ENCODE results near the gene NCKAP5.

NCKAP5 gene

DNA sequence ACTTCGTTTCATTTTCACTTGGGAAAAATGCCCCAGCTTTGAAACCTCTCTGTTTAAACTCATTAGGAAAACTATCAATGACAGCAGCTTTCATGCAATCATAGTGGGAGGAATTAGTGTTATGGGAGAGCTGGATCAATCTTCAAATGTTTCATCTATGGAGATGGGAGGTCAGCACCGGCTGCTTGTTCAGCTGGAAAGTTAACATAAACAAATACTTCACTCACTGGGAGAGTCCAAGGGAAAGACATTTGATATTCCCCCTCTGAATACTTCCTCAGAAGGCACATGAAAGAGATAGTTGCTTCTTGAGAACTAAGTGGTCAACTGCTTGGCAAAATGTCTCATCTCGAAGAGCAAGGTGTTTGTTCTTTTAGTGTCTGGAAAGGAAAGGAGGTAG is 905.5 kb downstream of the NCKAP5 start:
- Histone ChIP-seq H3K36me3 (ENCODE audit: control insufficient read depth in 2 of 2, insufficient read depth in 2 of 2, low read length in 2 of 2) (no peaks in the 10 kb centered on the region), H3K4me3 (ENCODE audit: low read length in 2 of 2) (no peak overlapping the region), H3K27ac (ENCODE audit: low read length) (no peak overlapping the region), H3K4me1 (ENCODE audit: control insufficient read depth, insufficient read depth, low read length) (no peaks in the 10 kb centered on the region), H3K27me3 (ENCODE audit: control insufficient read depth in 1 of 2, insufficient read depth in 2 of 2, low read length in 2 of 2) (peaks cover 0 to 12% of the 10 kb centered on the region in 2 donors), H3K9ac (ENCODE audit: low read length in 2 of 2) (no peak overlapping the region), H3K9me3 (ENCODE audit: control insufficient read depth in 2 of 2, low read length in 2 of 2) (no peaks in the 10 kb centered on the region)

DNA sequence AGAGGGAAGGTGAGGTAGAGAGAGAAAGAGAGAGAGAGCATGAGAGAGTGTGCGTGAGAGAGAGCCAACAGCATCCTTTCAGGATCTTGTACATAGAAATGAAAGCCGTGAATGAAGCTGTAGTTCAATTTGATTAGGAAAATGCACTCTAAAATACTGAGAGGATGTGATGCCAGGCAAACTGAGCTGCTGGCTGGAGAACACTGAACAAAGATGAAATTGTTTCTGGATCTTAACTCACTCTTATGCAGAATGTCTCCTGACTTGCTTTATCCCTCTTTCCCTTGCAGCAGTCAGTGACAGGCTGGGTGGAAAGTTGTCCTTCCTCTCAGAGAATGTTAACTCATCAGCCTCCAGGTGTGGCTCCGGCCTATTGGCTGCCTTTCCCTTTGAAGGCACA is 908.9 kb downstream of the NCKAP5 start:
- no peak overlapping the region for H3K9ac ChIP-seq (ENCODE audit: low read length in 2 of 2)
- H3K27ac ChIP-seq (ENCODE audit: low read length), result no peak overlapping the region
- no peak overlapping the region for H3K4me3 ChIP-seq (ENCODE audit: low read length in 2 of 2)
- no peaks in the 10 kb centered on the region for H3K9me3 ChIP-seq (ENCODE audit: control insufficient read depth in 2 of 2, low read length in 2 of 2)
- peaks cover 0 to 5% of the 10 kb centered on the region in 2 donors for H3K27me3 ChIP-seq (ENCODE audit: control insufficient read depth in 1 of 2, insufficient read depth in 2 of 2, low read length in 2 of 2)
- H3K4me1 ChIP-seq (ENCODE audit: control insufficient read depth, insufficient read depth, low read length), result no peaks in the 10 kb centered on the region
- H3K36me3 ChIP-seq (ENCODE audit: control insufficient read depth in 2 of 2, insufficient read depth in 2 of 2, low read length in 2 of 2), result no peaks in the 10 kb centered on the region

DNA sequence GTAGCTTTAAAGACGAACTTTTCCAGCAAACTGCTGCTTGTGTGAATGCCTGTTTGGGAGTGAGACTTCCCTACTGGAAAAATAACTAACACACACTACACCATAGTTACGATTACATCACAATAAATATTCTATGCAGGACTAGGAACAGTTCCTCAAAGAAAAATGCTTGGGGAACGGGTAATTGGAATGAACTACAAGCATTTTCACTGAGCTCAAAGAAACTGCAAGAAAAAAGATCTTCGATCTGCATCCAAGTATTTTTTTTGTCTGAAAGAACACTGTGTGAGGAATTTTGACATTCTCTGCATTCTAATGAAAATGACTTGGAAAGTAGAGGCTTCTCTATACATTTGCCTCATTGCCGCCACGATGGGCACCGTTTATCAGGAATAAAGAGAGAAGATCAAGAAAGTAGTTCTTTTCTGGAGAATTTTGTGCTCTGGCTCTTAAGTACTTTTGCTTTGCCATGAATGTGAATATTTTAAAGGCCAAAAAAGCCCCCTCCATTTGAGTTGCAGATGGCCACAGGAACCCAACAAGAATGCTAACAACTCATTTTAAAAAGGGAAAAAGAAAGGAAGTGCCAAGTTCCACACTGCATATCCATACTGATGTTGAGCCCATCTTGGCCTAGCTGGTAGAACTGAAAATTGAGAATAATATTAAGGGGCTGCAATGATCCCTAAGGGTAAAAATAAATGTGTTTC is 911.8 kb downstream of the NCKAP5 start:
- peaks cover 0 to 5% of the 10 kb centered on the region in 2 donors for H3K27me3 ChIP-seq (ENCODE audit: control insufficient read depth in 1 of 2, insufficient read depth in 2 of 2, low read length in 2 of 2)
- no peak overlapping the region for H3K27ac ChIP-seq (ENCODE audit: low read length)
- H3K9me3 ChIP-seq (ENCODE audit: control insufficient read depth in 2 of 2, low read length in 2 of 2), result no peaks in the 10 kb centered on the region
- no peak overlapping the region for H3K4me3 ChIP-seq (ENCODE audit: low read length in 2 of 2)
- no peaks in the 10 kb centered on the region for H3K4me1 ChIP-seq (ENCODE audit: control insufficient read depth, insufficient read depth, low read length)
- H3K9ac ChIP-seq (ENCODE audit: low read length in 2 of 2), result no peak overlapping the region
- no peaks in the 10 kb centered on the region for H3K36me3 ChIP-seq (ENCODE audit: control insufficient read depth in 2 of 2, insufficient read depth in 2 of 2, low read length in 2 of 2)

DNA sequence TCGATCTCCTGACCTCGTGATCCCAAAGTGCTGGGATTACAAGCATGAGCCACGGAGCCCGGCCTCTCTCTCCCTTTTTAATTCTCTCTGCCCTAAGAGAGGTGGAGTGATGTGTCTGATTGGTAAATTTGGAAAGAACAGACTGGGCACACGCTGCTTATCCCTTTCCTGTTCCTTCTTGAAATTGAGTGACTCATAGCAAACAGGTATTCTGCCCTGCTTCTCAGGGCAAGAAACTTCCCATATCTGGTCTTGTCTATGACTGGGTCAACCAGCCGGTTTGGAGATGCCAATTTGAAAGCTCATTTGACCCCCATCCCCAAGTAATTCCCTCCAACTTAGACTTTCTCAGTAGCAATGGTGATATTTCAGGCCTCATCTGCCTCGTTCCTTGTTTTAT is 913.3 kb downstream of the NCKAP5 start:
- Histone ChIP-seq H3K9me3 (ENCODE audit: control insufficient read depth in 2 of 2, low read length in 2 of 2) (no peaks in the 10 kb centered on the region), H3K4me3 (ENCODE audit: low read length in 2 of 2) (no peak overlapping the region), H3K36me3 (ENCODE audit: control insufficient read depth in 2 of 2, insufficient read depth in 2 of 2, low read length in 2 of 2) (no peaks in the 10 kb centered on the region), H3K27ac (ENCODE audit: low read length) (no peak overlapping the region), H3K9ac (ENCODE audit: low read length in 2 of 2) (no peak overlapping the region), H3K4me1 (ENCODE audit: control insufficient read depth, insufficient read depth, low read length) (no peaks in the 10 kb centered on the region), H3K27me3 (ENCODE audit: control insufficient read depth in 1 of 2, insufficient read depth in 2 of 2, low read length in 2 of 2) (peaks cover 0 to 5% of the 10 kb centered on the region in 2 donors)

DNA sequence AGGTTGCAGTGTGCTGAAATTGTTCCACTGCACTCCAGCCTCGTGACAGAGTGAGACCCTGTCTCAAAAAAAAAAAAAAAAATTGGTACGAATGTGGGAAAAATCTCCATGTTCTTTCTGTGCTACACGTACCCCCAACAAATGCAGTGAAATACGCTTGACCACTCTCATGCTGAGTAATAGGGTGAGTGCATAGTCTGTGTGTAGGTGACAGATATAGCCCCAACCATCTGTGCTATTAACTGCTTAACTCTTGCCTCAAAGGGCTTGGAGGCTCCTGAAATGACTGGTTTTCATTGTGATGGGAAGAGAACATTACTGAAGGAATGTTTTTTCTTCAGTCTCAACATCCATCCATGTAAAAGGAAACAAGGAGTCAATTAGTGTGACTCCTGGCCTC is 913.9 kb downstream of the NCKAP5 start:
- Histone ChIP-seq H3K9ac (ENCODE audit: low read length in 2 of 2) (no peak overlapping the region), H3K4me1 (ENCODE audit: control insufficient read depth, insufficient read depth, low read length) (no peaks in the 10 kb centered on the region)

DNA sequence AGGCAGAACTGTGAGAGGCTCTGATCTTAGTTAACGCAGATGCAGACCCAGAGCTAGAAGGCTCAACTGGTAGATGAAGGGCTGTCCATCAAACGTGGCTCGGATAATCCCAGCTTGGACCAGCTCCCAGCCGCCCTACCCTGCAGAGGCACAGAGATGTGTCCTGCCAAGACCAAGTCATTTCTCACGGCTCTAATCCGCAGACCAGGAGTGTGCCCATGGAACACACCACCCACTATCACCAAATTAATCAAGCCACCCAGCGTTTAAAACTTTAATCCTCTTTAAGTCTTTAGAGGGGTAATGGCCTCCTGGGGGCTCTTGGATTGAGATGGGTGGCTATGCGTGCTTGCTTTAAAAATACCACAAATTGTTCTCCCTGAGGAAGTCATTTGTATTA is 915.8 kb downstream of the NCKAP5 start:
- Histone ChIP-seq H3K4me3 (ENCODE audit: low read length in 2 of 2) (no peak overlapping the region), H3K36me3 (ENCODE audit: control insufficient read depth in 2 of 2, insufficient read depth in 2 of 2, low read length in 2 of 2) (no peaks in the 10 kb centered on the region), H3K9ac (ENCODE audit: low read length in 2 of 2) (no peak overlapping the region)

More for the DNA sequence above, 913.9 kb downstream of the NCKAP5 start:
- peaks cover 0 to 3% of the 10 kb centered on the region in 2 donors for H3K27me3 ChIP-seq (ENCODE audit: control insufficient read depth in 1 of 2, insufficient read depth in 2 of 2, low read length in 2 of 2)
- no peak overlapping the region for H3K27ac ChIP-seq (ENCODE audit: low read length)
- no peaks in the 10 kb centered on the region for H3K36me3 ChIP-seq (ENCODE audit: control insufficient read depth in 2 of 2, insufficient read depth in 2 of 2, low read length in 2 of 2)
- H3K4me3 ChIP-seq (ENCODE audit: low read length in 2 of 2), result no peak overlapping the region
- no peaks in the 10 kb centered on the region for H3K9me3 ChIP-seq (ENCODE audit: control insufficient read depth in 2 of 2, low read length in 2 of 2)

DNA sequence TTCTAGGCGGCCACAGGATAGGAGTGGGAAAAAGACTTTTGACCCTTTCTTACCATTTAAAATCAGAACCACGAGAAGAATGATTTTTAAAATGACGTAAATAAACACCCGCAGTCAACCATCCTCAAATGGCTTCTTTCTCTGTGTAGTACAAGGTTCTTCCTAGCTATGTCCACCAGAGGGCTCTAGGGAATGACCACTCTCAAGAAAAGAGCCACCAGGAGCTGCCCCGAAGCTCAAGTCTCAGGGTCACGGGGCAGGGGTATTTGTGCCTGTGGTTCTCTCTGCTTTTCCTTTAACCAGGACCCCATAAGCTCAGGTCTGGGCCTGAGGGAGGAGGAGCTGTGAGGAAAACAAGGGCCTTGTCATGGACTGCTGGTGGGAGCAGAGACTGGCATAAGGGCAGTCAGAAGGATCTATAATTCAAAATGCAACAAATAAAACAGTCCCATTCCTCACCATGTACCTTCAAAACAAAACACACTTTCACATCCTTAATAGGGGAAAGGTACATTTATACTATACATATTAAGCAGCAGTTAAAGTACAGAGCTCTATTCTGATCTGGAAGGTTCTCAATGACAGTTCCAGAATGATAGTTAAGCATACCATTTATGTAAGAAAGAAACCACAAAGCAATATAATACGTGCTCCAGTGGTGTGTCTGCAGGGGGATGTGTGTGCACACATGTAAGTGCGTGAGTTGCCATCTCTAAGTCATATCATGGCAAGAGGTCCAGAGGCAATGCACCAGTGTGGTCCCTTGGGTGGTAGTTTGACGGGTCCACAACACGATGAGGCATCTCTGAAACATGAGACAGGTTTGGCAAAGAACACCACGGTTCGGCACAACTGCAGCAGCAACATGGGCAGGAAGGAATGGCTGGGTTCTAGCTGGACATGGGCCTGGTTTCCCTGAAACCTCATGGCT is 916.9 kb downstream of the NCKAP5 start:
- Histone ChIP-seq H3K27ac (ENCODE audit: low read length) (no peak overlapping the region), H3K4me1 (ENCODE audit: control insufficient read depth, insufficient read depth, low read length) (no peaks in the 10 kb centered on the region), H3K9ac (ENCODE audit: low read length in 2 of 2) (no peak overlapping the region), H3K36me3 (ENCODE audit: control insufficient read depth in 2 of 2, insufficient read depth in 2 of 2, low read length in 2 of 2) (no peaks in the 10 kb centered on the region), H3K4me3 (ENCODE audit: low read length in 2 of 2) (no peak overlapping the region), H3K27me3 (ENCODE audit: control insufficient read depth in 1 of 2, insufficient read depth in 2 of 2, low read length in 2 of 2) (no peaks in the 10 kb centered on the region), H3K9me3 (ENCODE audit: control insufficient read depth in 2 of 2, low read length in 2 of 2) (no peaks in the 10 kb centered on the region)

More for the DNA sequence above, 915.8 kb downstream of the NCKAP5 start:
- Histone ChIP-seq H3K27me3 (ENCODE audit: control insufficient read depth in 1 of 2, insufficient read depth in 2 of 2, low read length in 2 of 2) (no peaks in the 10 kb centered on the region), H3K9me3 (ENCODE audit: control insufficient read depth in 2 of 2, low read length in 2 of 2) (no peaks in the 10 kb centered on the region), H3K4me1 (ENCODE audit: control insufficient read depth, insufficient read depth, low read length) (no peaks in the 10 kb centered on the region), H3K27ac (ENCODE audit: low read length) (no peak overlapping the region)

DNA sequence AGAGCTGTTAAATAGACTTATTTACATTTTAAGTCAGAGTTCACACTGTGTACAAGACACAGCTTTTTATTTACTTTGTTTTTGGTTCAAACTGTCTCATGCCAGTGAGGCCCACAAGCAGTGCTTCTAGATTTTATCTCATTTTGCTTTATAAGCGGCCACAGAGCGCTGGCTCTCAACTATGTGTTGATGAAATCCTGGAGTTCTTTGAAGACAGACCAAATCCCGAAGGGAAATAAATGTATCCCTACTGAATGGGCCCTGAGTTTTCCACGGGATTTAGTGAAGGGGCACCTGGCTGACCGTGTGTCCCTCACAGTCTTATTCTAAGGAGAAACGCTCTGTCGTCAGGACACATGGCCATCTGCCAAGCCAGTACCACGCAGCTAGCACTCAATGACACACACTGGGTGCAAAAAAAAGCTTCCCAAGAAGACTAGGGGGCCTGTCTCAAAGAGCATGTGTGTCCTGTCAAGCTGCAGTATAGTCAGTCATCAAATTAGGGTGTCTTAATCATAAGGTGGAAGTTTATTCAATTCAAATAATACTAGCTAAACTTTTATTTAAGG is 921.6 kb downstream of the NCKAP5 start:
- Histone ChIP-seq H3K4me1 (ENCODE audit: control insufficient read depth, insufficient read depth, low read length) (no peaks in the 10 kb centered on the region), H3K4me3 (ENCODE audit: low read length in 2 of 2) (no peak overlapping the region), H3K27me3 (ENCODE audit: control insufficient read depth in 1 of 2, insufficient read depth in 2 of 2, low read length in 2 of 2) (no peaks in the 10 kb centered on the region), H3K9me3 (ENCODE audit: control insufficient read depth in 2 of 2, low read length in 2 of 2) (no peaks in the 10 kb centered on the region), H3K27ac (ENCODE audit: low read length) (no peak overlapping the region), H3K9ac (ENCODE audit: low read length in 2 of 2) (no peak overlapping the region), H3K36me3 (ENCODE audit: control insufficient read depth in 2 of 2, insufficient read depth in 2 of 2, low read length in 2 of 2) (no peaks in the 10 kb centered on the region)

DNA sequence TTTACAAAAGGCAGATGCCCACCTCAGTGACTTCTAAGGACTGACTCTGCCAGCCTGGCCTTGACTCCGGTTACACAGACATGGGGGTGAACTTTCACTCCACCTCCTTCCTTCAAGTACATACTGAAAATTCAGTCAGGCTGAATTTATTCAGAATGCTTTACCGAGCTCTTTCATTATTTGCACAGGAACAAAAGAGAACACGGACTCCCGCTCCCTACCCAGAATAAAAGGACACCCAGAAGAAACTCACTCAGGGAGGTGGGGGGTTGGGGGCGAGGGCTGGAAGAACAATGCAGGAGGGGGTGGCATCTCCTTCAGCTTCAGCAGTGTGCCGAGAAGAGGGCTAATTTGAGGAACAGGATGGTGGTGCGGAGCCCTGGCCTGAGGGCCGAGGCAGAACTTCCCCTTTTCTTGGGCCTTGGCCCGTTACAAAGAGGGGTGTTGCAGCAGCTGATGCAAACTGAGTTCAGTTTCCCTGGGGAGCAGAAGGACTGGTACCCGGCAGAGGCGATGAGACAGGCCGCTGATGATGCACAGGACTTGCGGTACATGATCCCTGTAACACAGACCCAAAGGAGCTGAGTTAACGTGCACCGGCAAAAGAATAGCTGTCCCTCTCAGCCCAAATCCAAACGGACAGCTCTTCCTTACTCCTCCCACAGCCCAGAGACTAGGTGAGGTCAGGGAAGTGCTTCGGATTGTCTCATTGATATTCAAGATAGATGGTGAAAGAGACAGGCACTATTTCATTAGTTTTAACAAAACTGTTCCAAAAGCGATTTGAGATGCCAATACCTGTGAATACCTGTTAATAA is 922.3 kb downstream of the NCKAP5 start:
- no peaks in the 10 kb centered on the region for H3K27me3 ChIP-seq (ENCODE audit: control insufficient read depth in 1 of 2, insufficient read depth in 2 of 2, low read length in 2 of 2)

DNA sequence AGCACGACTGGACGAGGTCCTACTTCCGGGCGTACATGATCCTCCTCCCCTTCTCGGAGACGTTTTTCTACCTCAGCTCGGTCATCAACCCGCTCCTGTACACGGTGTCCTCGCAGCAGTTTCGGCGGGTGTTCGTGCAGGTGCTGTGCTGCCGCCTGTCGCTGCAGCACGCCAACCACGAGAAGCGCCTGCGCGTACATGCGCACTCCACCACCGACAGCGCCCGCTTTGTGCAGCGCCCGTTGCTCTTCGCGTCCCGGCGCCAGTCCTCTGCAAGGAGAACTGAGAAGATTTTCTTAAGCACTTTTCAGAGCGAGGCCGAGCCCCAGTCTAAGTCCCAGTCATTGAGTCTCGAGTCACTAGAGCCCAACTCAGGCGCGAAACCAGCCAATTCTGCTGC is 923.1 kb downstream of the NCKAP5 start:
- H3K27me3 ChIP-seq (ENCODE audit: control insufficient read depth in 1 of 2, insufficient read depth in 2 of 2, low read length in 2 of 2), result no peaks in the 10 kb centered on the region
- no peak overlapping the region for H3K9ac ChIP-seq (ENCODE audit: low read length in 2 of 2)
- H3K4me1 ChIP-seq (ENCODE audit: control insufficient read depth, insufficient read depth, low read length), result no peaks in the 10 kb centered on the region
- H3K9me3 ChIP-seq (ENCODE audit: control insufficient read depth in 2 of 2, low read length in 2 of 2), result no peaks in the 10 kb centered on the region
- H3K36me3 ChIP-seq (ENCODE audit: control insufficient read depth in 2 of 2, insufficient read depth in 2 of 2, low read length in 2 of 2), result no peaks in the 10 kb centered on the region
- no peak overlapping the region for H3K4me3 ChIP-seq (ENCODE audit: low read length in 2 of 2)
- H3K27ac ChIP-seq (ENCODE audit: low read length), result no peak overlapping the region

More for the DNA sequence above, 922.3 kb downstream of the NCKAP5 start:
- H3K27ac ChIP-seq (ENCODE audit: low read length), result no peak overlapping the region
- no peaks in the 10 kb centered on the region for H3K9me3 ChIP-seq (ENCODE audit: control insufficient read depth in 2 of 2, low read length in 2 of 2)
- no peaks in the 10 kb centered on the region for H3K4me1 ChIP-seq (ENCODE audit: control insufficient read depth, insufficient read depth, low read length)
- H3K4me3 ChIP-seq (ENCODE audit: low read length in 2 of 2), result no peak overlapping the region
- H3K36me3 ChIP-seq (ENCODE audit: control insufficient read depth in 2 of 2, insufficient read depth in 2 of 2, low read length in 2 of 2), result no peaks in the 10 kb centered on the region
- no peak overlapping the region for H3K9ac ChIP-seq (ENCODE audit: low read length in 2 of 2)

All from stomach smooth muscle (tissue), 2 donors.